Kidney capillary endothelial cell (primary cell): ENCODE data around the gene MATN3.
"Not testable (repeated sequence)": the region's sequence is repeated elsewhere in the genome, so short reads cannot be mapped to it uniquely, and the experiment has no call there.

ENCODE experiments used
- DNase-seq: peaks from one replicate; pipeline ENCODE4 v3.0.0-alpha.2; 2018; ENCODE audit warnings: low spot score

Gene MATN3, protein sequence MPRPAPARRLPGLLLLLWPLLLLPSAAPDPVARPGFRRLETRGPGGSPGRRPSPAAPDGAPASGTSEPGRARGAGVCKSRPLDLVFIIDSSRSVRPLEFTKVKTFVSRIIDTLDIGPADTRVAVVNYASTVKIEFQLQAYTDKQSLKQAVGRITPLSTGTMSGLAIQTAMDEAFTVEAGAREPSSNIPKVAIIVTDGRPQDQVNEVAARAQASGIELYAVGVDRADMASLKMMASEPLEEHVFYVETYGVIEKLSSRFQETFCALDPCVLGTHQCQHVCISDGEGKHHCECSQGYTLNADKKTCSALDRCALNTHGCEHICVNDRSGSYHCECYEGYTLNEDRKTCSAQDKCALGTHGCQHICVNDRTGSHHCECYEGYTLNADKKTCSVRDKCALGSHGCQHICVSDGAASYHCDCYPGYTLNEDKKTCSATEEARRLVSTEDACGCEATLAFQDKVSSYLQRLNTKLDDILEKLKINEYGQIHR

DNA sequence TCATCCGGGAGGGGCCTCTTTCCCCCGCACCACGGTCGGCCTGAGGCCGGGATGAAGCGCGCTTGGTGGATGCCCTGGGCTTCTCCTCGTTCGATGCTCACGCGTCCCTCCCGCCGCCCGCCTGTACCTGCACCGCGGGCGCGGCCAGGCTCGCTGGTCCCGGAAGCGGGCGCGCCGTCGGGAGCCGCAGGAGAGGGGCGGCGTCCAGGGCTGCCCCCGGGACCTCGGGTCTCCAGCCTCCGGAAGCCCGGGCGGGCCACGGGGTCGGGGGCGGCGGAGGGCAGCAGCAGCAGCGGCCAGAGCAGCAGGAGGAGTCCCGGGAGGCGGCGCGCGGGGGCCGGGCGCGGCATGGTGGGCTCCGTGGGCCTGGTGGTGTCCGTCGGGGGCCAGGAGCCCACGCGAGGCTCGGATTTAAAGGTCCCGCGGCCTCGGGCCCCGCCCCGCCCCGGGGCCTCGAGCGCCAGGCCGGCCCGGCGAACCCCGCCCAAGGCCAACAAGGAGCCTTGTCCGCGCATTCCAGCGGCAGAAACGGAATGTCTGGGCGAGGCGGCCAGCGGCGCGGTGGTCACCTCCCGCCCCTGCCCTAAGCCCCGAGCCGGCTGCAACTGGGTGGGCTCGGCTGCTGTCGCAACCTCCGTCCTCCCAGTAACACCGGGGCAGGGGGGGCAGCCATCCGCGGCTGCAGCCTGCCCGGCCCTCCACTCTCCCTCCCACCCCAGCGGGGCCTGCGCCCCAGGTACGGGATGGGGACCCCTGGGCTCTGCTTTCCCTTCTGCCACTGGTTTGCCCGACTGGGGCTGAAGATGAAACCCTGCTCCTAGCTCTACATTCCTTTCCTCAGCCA, at the start of gene MATN3:
Gene MATN3 (minus strand): TSS at position 387 of the 844 bp plus-strand sequence. CDS start 37 bp downstream, at position 350.
- DNase-seq = peak; percentile 21

DNA sequence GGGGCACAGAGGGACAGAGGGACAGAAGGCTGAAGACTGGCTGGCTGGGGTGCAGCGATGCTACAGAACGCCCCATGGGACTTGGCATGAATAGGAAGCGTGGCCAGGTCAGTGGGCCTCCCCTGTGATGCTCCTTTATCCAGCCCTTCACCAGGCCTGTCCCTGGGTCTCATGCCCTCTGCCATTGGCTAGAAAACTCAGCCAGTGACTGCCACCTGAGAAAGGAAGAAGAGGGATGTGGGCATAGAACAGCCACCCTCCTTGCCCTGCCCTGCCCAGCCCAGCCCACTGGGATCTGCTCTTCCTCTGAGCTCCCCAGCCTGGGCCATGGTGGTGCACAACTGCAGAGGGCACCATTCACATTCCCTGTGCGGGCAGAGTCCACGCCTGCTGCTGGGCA, 49.5 kb upstream of the MATN3 start:
- DNase-seq = no peak

DNA sequence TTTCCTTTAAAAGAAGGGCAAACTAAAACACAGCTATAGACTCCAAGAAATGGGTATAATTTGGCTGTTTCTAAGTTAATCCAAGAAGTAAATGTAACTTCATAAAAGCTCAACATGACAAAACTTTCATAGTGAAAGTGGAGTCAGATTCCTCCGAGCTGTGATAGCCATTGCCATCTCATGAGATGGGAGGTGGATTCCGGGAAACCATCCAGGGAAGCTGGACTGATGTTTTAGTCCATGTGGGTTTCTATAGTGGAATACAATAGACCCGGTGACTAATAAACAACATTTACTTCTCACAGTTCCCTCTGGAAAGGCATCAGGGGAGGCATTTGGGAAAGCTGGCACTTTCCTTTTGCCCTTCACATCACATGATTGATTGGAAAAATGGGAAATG, 49.0 kb upstream of the MATN3 start:
- DNase-seq = no peak

DNA sequence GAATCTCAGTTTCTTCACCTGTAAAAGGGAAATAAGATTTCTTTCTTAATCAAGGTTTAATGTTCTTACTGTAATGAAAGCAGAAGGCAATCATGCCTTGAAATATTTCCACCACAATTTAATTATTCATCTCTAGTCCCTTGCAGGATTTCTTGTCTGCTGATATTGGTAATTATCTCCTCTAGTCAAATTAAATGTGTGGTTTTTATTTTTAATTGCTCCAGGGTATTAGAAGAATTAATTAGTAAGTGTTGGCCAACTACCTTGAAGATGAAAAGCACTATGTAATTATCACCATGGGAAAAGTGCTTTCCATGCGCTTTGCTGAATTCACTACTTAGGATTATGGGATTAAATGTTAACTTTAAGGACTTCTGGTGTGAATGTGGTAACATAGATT, 47.6 kb upstream of the MATN3 start:
- DNase-seq = no peak

DNA sequence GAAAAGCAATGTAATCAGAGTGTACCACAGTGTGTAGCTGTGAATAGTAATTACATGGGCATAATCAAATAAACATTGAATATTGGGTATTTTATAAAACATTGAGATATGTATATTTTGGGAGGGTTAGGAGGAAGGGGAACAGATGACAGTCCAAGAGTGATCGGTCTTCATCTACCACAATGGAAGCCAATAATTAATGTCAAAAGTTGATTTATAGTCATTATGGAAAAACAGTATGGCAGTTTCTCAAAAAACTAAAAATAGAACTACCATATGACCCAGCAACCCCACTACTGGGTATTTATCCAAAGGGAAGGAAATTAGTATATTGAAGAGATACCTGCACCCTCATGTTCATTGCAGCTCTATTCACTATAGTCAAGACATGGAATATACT, 44.8 kb upstream of the MATN3 start:
- no peak for DNase-seq

DNA sequence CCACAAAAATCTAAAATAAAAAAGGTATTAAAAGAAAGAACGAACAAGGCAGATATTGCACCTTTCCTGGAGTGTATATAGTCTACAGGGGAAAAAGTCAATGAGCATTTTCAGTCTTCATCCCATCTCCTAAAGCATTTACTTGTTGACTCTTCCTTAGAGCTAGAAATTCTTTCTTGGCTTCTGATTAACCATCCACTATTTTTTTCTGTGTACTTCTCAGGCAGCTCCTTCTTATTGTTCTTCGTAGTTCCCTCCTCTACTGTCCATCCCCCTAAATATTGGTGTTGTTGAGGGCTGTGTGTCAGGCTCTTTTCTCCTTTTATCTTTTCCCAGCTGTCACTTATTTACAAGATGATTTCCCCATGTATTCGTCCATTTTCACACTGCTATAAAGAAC, 42.5 kb upstream of the MATN3 start:
- DNase-seq = no peak

DNA sequence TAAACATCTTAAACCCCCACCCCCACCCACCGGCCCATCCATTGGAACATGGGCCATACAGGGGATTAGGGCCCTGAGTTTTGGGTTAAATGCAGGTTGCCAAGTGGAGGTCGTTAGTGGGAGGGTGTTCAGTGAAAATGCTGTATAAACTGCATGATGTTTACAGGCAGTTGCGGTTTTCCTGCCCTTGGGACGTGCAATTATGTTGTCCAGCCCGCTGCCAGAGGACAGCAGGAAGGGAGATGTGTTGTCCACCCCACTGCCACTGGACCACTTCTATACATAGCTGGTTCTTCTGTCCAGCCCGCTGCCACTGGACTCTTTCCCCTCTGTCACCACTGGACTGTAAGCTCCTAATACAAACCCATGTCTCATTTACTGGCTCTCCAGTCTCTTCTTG, 41.7 kb upstream of the MATN3 start:
- no peak for DNase-seq

DNA sequence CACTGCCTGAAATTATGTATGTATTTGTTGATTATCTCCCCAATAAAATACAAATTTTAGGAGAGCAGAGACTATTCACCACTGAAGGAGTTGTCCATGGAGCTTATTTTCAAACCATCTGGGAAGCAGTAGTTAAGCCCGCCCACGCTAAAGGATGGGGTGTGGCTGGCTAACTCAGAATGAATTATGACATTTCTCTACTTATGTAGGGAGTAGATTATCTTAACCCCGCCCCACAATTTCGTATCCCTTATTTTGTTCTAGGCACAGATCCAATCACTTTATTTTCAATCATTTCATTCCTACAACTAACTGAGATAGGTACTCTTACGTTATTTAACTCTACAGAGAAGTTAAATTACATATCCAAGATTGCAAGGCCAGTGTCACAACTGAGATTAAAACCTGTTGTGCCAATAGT, 40.4 kb upstream of the MATN3 start:
- DNase-seq = peak; percentile 62

DNA sequence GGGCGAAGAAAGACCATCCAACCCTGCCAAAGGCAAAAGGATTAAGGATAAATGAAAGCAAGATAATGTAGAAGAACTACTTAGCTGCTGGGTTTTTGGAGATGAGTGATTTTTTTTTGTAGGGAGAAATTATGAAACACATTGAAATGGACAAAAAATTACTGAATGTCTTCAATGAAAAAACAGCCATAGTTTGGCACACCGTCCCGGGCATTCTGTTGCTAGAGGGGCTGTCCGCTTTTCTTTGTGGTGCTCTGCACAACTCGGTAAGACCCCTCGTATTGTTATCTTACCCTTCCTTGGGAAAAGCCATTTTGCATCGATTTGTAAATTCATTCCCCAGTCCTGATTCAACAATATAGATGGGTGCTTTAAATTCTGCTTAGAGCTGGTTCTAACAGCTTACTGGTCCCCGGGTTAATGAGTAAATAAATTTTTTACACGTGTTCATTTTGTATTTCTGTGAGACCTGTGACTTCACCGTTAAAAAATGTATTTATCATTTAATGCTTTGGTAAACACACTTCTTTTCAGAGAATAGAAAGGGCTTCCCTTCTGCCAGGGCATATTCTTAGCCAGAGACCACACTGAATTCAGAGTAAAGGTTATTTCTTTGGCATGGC, 39.9 kb upstream of the MATN3 start:
- DNase-seq = no peak

DNA sequence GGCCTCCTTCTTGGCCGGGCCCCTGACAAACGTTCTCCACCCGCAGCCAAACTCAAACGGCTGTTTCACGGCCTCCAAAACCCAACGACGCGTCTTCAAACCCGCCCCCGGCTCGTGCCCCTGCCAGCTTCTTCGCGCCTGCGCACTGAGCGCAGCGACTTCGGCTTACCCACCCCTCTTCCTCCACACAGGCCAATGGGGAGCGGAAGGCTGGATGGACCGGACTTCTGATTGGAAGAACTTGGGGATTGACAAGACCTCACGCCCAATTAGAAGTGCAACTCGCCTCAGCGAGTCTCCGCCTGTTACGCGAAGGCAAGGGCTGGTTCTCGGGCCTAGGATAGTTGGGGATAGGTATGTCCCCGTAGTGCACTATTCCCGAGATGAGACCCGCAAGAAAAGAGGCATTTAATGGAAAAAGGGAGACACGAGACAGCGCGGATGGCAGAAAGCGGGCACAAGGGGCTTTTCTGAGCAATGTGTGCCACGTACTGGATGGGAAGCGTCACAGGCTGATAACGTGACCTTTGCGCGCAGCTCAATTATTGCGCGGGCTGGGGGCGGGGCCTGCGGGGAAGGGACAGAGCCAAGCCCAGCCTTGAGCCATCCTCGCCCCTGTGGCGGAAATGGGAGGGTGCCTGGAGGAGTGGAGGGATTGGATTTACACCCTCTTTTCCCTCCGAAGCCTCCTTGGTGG, 39.2 kb upstream of the MATN3 start, which contains the start of gene LAPTM4A:
Gene LAPTM4A (minus strand): TSS at position 97 of the 697 bp plus-strand sequence. CDS start 108 bp downstream, outside the sequence.
- peak; percentile 99 for DNase-seq

DNA sequence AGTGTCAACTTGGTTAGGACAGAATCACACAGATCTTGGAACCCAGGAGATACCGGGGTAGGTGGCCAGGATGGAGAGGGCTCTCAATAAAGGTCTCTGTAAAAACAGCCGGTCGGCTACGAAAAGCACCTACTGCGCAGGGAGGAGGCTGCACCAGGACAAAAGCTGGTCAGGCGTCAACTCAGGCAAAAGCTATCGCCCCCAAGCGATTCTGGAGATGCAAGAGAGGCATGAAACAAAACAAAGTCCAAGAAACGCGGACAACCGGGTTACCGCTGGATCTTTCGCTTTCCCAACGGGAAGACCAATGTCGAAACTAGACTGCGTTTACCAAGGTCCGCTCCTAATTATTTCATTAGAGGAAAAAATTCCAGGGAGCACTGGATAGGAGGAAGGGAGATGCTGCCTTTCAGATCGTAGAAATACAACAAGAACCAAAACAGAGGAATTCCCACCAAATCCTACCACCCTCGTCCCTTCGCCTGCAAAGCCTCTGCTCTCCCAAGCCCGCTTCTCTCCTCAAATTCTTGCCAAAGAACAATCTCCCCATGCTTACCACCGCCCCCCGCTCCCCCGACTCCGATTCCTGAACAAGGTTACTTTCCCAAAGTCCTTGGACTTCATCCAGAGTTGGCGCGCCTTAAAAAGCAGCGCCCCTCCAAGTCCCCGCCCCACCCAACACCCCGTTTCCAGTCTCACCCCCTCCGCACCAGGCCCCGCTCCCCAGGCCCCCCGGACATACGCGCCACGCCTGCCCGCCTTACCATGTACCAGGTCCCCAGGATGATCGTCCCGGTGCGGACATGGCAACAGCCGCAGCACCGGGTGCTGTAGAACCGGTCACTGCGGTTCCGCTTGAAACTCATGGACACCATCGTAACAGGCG, 38.4 kb upstream of the MATN3 start:
- DNase-seq = peak; percentile 50

DNA sequence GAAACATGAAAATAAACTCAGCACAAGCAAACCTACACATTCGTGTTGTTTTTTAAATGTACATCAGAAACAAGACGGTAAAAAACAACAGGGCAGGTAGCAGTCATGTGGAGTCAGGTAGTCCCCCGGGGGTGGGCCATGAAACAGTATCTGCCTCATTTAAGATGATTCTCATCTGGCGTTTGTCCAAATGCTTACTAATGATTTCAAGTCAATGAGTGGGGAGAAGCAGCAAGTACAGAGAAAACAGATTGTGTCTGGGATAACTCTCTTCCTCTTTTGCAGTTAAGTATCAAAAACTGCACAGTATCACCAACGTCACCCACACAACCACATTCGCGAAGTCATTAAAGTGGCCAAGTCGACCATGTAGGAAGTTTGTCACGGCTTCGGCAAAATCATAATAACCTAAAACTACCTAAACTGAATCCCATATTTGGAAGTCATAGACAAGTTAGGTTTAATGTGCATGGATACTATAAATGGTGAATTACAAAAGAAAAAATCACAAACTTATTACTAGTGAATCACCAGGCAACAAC, 37.7 kb upstream of the MATN3 start:
- peak; percentile 51 for DNase-seq

DNA sequence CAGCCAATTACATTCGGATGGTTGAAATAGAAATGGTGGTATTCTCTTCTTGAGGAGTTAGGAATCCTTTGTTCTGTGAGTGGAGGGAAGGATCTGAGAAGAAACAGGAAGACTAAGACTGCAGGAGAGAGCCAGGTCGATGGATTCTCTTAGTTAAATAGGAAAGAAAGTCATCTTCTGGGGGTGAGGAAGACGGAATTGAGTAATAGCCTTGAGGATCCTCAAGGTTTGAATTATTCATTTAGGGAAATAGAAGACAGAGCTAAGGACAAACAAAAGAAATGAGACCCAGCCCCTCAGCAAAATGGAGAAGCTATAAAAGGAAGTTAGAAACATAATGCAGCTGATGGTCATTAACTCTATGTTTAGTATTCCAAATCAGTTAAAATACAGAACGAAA, 37.2 kb upstream of the MATN3 start:
- DNase-seq = peak; percentile 36

DNA sequence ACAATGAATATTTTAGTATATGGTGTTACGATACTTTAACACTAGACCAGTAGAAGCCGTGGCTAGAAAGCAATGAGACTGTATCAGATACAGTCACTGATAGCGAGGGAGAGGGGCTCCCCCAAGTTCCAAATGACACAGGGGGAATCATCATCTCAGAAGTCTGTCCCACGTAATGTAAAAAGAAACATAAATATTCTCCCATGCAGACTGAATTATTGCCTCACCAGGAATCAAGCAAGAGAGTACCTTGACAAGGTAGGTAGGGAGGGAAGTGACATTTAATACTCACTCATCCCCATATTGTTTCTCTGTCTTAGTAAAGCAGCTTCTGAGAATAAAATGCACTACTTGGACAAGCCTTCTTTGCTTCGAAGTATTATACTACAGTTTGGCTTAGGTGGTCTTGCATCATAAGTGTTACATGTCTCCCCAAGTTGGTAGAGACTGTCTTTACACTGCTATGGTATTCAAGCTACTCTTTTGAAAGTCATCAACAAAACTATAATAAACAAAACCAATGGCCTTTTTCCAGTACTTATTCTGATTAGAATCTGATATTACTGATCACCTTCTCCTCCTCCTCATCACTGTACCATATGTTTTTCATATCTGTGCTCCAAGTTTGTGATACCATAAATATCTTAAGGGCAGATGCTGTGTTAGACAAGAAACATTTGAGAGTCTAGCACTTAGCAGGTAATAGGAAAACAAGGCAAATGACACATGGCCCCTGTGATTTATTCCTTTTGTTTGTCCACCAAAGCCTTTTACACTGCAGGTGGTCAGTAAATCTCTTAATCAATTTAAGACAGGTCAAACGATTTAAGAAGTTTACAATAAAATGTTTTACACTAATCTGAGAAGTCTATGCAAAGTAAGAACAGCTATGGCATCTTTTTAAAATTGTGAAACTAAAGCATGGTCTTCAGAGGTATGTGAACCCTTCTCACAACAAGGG, 36.3 kb upstream of the MATN3 start:
- DNase-seq = no peak

DNA sequence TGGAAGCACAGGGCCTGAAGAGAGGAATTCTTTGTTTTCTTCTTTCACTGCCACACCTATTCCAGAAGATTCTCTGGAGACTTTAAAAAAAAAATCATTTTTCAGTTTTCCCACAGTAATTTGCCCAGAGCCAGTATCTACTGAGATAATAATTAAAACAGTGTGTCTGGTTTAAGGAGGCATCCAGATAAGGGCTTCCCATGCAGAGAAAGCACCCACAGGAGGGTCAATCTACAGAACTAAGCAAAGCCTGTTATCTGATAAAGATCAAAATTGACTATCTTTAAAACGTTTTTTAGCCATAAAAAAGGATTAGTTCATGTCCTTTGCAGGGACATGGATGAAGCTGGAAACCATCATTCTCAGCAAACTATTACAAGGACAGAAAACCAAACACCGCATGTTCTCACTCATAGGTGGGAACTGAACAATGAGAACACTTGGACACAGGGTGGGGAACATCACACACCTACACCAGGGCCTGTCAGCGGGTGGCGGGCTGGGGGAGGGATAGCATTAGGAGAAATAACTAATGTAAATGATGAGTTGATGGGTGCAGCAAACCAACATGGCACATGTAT, 33.3 kb upstream of the MATN3 start:
- DNase-seq = not testable (repeated sequence)

DNA sequence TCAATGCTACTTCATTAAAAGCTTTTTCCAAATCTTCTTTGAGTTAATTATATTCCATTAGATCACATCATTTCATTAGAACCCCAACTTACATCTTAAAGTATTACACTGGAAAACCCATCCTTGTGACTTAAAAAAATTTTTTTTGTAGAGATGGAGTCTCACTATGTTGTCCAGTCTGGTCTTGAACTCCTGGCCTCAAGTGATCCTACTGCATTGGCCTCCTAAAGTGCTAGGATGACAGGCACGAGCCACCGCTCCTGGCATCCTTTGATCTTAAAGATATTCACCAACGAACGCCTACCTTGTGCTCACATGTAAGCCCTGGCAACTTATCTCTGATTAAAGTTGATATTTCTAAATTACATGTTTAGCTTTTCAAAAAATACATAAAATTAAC, 32.3 kb upstream of the MATN3 start:
- DNase-seq = no peak

DNA sequence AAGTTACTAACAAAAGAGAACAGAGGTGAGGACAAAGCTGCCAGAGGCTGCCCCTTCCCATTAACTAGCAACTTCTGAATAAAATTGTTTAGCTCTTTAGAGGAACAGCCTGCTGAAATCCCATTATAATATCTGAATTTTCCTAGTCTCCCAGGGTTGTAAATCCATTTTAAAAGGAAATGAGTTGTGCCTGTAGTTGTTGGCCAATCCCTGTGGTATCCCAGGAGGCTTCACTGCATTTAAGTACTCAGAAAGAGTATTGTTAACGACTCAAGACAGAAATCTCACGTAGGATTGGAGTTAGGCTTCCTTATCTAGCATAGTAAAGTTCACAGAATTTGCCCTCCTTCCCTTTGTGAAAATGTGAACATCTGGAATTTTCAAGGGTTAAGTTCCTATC, 30.1 kb upstream of the MATN3 start:
- DNase-seq = peak; percentile 36

DNA sequence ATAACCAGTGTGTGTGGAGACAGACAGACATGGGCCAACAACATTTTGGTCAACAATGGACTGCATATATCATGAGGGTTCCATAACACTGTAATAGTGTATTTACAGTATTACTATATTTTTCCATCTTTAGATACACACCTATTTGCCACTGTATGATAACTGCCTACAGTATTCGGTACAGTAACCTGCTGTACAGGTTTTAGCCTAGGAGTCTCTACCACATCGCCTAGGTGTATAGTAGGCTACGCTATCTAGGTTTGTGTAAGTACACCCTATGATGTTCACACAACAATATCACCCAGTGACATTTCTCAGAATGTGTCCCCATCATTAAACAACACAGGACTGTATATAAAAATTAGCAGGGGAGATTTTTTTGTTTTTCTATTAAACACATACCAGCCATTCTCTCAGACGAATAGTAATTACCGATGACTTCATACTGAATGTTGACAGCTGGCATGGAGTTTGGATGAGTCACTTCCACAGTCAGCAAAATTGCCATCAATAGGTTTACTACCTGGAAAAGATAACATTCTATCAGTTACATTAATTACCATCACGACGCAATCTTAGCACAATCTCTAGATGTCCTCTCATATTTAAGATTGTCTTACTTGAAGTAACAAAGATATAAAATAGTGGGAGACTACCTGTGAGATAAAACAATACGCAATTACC, 28.2 kb upstream of the MATN3 start:
- DNase-seq = peak; percentile 58
